HG03045 (cell line): ENCODE measurements around the gene MYO3B.
"Not testable (repeated sequence)": the region's sequence is repeated elsewhere in the genome, so short reads cannot be mapped to it uniquely, and the experiment has no call there.

Source experiments
- ATAC-seq: cut with Tn5 transposase; IDR thresholded peaks from one replicate; pipeline ENCODE4 v1.9.1; 2021; ENCODE audit warnings: mild to moderate bottlenecking, moderate library complexity; ENCODE audit not compliant: unreplicated experiment

MYO3B gene

GRCh38 chr2:170332676-170333402 is 154.9 kb downstream of the MYO3B start:
- ATAC-seq = no peak

DNA sequence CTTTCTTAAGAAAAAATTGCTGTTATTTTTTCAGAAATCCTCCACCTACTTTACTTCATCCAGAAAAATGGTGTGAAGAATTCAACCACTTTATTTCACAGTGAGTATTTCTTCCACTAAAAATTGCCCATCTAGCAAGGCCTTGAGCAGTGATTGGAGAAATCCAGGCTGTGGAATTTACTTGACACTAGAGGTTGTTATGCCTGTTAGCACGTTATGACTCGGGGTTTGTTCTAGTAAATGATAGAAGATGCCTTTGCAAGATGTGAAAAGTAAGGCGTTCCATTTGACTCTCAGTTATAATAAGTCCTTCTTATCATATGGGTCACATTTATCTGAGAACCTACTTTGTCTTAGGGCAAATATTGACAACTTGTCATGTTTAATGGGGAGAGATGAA is 157.4 kb downstream of the MYO3B start:
- ATAC-seq = no peak

DNA sequence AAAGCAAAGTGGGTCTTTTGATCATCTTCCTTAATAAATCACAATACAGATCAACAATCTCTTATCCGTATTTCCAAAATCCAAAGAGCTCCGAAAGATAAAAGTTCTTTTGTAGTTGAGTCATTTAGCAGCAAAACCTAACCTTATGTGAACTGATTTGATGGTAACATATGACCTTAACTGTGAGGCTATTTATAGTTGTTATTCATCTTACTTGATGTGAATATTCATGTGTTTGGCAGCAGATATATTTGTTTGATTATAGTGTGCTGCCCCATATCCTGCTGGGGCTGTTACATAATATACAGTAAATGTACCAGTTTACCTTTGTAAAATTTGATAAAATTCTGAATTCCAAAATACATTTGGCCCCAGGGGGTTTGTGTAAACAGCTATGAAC is 158.5 kb downstream of the MYO3B start:
- no peak for ATAC-seq

- ATAC-seq = no peak
These were observed 159.0 kb downstream of the MYO3B start for GRCh38 chr2:170336916-170337315.

DNA sequence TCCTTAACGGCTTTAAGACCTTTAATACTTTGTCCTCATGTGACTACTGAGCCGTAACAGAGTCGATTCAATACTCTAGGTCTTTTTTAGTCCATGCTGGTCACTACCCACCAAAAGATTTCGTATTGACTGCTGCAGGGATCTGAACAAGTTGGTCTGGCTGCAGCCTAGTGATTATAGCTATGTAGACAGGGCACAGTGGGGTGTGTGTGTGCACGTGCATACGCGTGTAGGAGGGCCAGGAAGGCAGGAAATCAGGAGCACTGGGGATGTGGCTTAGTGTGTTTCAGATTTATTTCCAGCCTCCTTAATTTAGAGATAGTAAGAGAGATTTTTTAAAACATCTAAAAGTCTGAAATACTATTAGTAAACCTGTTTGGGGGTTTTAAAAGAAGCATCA is 161.4 kb downstream of the MYO3B start:
- ATAC-seq = no peak

GRCh38 chr2:170339750-170340692 is 162.1 kb downstream of the MYO3B start:
- no peak for ATAC-seq

- no peak for ATAC-seq
These were observed 162.7 kb downstream of the MYO3B start for GRCh38 chr2:170340693-170341068.

GRCh38 chr2:170341684-170342623 is 164.0 kb downstream of the MYO3B start:
- no peak for ATAC-seq

DNA sequence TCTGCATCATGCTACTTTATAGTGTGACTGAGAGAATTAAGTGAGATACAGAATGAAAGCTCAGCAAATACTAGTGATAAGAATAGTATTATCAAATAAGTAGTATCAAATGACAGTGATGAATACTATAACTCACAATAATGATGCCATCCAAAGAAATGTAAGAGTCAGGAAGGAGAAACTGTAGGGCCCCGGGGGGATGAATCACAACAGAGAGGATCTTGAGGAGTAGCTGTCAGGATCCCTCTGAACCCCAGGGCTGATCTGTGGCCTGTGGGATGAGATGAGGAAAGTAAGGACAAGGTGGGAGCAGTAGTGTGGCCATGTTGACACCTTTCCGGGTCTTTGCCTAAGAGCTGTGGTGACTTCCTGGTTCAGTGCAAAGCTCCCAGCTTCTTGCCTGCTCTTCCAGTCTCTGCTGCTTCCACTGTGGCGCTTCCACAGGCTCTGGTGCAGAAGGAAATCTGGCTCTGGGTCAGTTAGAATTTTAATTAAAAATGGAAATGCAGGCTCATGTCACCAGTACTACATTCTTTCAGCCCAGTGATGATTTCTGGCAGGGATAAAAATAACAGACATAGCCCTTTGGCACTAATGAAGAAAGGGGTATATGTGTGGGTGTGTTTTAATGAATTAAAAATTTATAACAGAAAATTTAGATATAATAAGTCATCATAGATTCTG is 166.9 kb downstream of the MYO3B start:
- ATAC-seq = no peak

- ATAC-seq = no peak
These were observed 167.7 kb downstream of the MYO3B start for GRCh38 chr2:170345607-170346006.

GRCh38 chr2:170349269-170349668 is 171.3 kb downstream of the MYO3B start:
- ATAC-seq = not testable (repeated sequence)

DNA sequence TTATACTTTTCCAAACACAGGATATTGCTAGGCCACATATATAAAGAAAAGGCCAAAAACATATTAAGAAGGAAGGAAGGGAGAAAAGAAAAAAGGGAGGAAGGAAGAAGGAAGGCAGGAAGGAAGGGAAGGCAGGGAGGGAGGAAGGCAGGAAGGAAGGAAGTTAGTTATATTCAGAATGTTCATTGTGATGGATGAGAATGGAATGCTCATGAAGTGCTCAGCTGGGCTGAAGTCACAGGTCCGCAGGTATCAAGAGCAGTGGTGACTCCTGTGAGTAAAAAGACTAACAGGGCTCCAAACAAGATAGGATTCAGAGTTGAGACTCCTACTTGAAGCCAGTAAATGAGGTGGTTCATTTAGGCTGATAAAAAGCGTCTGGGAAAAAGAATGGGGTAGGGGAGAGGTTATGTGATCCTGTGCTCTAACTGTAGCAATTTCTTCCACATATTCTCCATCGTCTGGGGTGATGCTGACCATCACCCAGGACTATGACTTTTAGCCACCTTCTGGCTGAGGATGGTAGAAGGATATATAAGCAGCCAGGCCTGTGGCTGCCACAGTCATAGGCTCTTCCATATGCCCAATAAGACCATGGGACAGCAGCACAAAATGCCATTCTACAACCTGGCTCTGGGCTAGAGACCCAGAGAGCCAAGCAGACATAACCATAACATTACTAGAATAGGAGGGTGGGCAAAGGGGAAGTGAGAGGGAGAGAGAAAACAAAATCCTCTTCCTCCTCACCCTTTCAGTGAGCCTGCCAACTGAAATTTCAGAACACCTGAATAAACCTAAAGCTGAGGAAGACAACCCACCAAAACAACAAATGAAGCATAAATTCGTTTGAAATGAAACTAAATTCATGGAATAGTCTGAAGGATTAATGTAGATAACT is 173.2 kb downstream of the MYO3B start:
- ATAC-seq = no peak

DNA sequence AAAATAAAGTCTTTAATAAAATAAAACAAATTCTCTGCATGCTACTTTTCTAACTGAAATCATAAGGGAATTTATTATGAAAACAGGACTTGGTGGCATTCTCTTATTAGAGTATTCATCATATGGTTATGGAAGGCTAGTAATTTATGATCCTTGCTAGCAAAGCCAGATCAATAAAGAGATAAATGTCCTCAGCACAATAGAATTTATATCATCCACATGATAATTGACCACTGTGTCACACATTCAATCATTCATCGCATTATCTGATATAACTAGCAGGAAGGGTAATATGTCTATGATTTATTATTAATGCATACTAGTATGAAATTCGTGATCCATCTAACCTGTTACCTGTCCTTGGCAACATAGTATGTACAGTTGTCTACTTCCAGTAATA is 175.8 kb downstream of the MYO3B start:
- ATAC-seq = no peak

DNA sequence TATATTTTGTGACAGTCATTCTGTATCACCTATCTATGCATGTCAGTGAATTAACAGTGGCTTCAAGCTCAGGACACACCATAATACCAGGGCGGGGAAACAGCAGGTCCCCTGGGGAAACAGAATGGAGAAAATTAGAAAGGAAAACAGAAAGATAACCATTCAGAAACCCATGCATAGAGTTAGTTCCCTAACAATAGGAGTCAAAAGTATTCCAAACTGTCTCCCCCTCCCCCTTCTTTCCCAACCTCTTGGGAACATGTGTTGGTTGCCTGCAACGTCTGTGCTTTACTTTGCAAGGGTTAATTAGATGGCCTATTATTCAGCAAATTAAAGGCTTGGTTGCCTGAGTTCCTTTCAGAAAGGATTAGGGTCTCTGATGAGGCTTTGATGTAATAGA is 176.4 kb downstream of the MYO3B start:
- ATAC-seq = no peak

DNA sequence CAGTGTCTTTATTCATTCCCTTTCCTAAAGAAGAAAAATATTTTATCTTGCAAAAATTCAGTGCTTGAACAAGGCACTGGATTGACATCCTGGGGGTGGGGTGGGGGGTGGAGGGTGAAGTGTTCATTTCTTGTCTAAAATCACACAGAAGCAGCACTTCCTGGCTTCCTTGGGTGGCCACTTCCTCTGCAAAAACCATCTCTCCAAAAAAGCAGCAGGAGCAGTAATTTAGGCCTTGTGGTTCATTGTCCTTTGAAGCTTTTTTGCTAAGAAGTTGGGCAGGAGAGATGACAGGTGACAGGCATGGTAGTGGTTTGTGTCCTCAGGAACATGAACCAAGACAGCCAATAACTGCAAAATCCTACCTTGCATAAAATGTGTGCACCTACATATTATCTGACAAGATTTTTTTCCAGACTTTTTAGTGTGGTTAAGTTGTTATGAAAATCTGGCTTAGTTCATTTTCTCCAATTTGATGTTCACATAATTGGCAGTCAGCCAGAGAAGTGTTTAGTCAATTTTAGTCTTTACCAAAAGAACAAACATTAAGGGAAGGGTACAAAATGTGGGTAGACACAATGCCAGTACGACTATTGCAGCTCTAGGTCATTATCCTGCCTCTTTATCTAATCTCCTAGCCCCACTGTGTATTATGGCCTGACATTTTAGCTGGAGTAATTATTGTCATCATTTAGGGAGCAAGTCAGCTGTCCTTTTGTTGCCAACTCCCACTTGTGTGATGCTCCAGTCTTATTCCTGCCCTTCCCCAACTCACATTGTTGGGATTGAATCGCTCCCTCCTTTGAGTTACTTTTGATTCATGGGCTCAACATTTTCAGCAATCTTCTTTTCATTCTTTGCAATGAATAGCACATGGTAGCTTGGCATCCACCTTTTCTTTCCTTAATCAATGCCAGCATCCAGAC is 177.2 kb downstream of the MYO3B start:
- ATAC-seq = no peak

DNA sequence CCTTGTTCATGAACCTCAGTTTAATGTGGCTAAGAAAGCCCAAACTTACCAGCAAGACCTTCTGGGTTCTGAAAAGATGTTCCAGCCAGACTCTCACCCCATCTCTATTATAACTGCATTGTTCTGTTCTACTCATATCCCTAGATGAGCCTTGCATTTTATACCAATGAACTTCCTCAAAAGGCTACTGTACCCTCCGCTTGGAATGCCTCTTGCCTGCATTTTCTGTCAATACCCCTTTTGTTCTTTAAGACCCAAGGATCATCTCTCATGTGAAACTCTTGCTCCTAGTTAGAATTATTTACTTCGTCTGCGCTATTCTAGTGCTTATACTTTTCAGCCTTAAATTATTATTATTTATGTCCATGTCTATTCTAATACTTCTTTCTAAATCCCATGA is 181.5 kb downstream of the MYO3B start:
- ATAC-seq = no peak

DNA sequence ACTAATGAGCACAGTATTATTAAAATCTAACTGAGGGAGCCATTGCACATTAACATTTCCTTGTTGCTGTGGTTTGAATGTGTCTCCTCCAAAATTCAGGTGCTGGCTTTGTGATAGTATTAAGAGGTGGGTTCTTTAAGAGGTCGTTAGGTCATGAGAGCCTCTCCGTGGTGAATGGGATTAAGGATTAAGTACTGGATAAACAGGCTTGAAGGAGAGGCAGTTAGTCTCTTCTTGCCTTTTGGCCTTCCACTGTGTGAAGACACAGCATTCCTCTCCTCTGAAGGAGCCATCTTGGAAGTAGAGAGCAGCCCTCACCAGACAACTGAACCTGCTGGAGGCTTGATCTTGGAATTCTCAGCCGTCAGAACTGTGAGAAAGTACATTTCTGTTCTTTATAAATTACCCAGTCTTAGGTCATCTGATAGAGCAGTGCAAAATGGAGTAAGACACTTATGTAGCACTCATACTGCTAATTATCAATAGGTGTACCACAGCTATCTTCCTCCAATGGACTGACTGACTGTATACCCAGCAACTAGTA is 182.7 kb downstream of the MYO3B start:
- ATAC-seq = no peak
